B cell (primary cell): Measurements from ENCODE around the gene SUPV3L1. TPM values are rescaled to one million over a fixed set of nuclear protein-coding genes. Genes with fewer than 3 reads are reported as not detected.

Experiments used
- ATAC-seq: fragments of 200-7000 bp; cut with Tn5 transposase; one replicate; pipeline ENCODE4 v1.10.0; 2021; ENCODE audit warnings: low read depth, mild to moderate bottlenecking, moderate number of reproducible peaks, moderate library complexity
- CTCF ChIA-PET: fragments of 350-600 bp; sonication (Branson Sonifier 250); formaldehyde crosslinking; loops from one replicate; lab custom pipeline; 2021; ENCODE audit warnings: antibody characterized with exemption, inconsistent platforms; lab: Charles Lee
- POLR2A ChIA-PET: fragments of 350-600 bp; sonication (Branson Sonifier 250); formaldehyde crosslinking; loops from one replicate; lab custom pipeline; 2021; ENCODE audit warnings: antibody characterized with exemption; lab: Charles Lee
- DNase-seq: peaks from one replicate; pipeline ENCODE4 v3.0.0; 2013
- H2AFZ ChIP-seq: 2 replicates; pipeline ENCODE4 v1.6.1; 2012; ENCODE audit warnings: mild to moderate bottlenecking, low read depth, low read length; ENCODE audit not compliant: insufficient read depth, poor library complexity, severe bottlenecking
- H3K27ac ChIP-seq, 2 donors: 1 replicate in 1 of 2; 2 replicates in 1 of 2; pipeline ENCODE4 v1.5.1; 2012 to 2013; ENCODE audit warnings: low read length in 2 of 2, mild to moderate bottlenecking in 2 of 2, moderate library complexity in 1 of 2
- H3K27me3 ChIP-seq, 4 experiments: fragments of 200-600 bp in 1 of 4; sonication (generic) in 1 of 4; replicated peaks in 1 of 4; 1 replicate in 2 of 4; 2 replicates in 2 of 4; pipeline versions ENCODE4 v1.6.1 to v1.7.0; 2013 to 2016; ENCODE audit warnings: low read length in 3 of 4, mild to moderate bottlenecking in 2 of 4, mixed read lengths in 1 of 4, moderate library complexity in 1 of 4; ENCODE audit not compliant: insufficient read depth in 4 of 4, control insufficient read depth in 3 of 4; ENCODE audit errors: control extremely low read depth in 1 of 4
- H3K36me3 ChIP-seq, 2 experiments: replicated peaks in 1 of 2; 1 replicate in 1 of 2; 2 replicates in 1 of 2; pipeline versions ENCODE4 v1.6.1 to v1.7.1; 2013; ENCODE audit warnings: low read length in 1 of 2; ENCODE audit not compliant: insufficient read depth in 2 of 2, control insufficient read depth in 1 of 2; ENCODE audit errors: control extremely low read depth in 1 of 2, extremely low read depth in 1 of 2
- H3K4me1 ChIP-seq, 2 donors: fragments of 200-600 bp in 1 of 2; sonication (generic) in 1 of 2; 1 replicate in 1 of 2; 2 replicates in 1 of 2; pipeline versions ENCODE4 v1.5.1 to v1.6.1; 2013 to 2017; ENCODE audit warnings: low read length in 2 of 2; ENCODE audit not compliant: control insufficient read depth in 2 of 2, insufficient read depth in 2 of 2
- H3K4me2 ChIP-seq: replicated peaks from 2 replicates; pipeline ENCODE3; 2012; ENCODE audit warnings: mild to moderate bottlenecking, low read depth, low read length; ENCODE audit not compliant: poor library complexity, severe bottlenecking
- H3K4me3 ChIP-seq, 5 experiments: fragments of 200-600 bp in 1 of 5; sonication (generic) in 1 of 5; 1 replicate in 3 of 5; 2 replicates in 2 of 5; pipeline versions ENCODE4 v1.5.1 to v1.7.0; 2011 to 2016; ENCODE audit warnings: low read length in 4 of 5, mild to moderate bottlenecking in 4 of 5, low read depth in 2 of 5, control low read depth in 1 of 5, moderate library complexity in 1 of 5; ENCODE audit not compliant: insufficient read depth in 1 of 5; ENCODE audit errors: control extremely low read depth in 1 of 5, extremely low read depth in 1 of 5
- H3K79me2 ChIP-seq: fragments of 200-600 bp; sonication (generic); one replicate; pipeline ENCODE4 v1.6.0; 2016; ENCODE audit warnings: low read length; ENCODE audit not compliant: control insufficient read depth, insufficient read depth
- H3K9ac ChIP-seq: fragments of 200-600 bp; sonication (generic); 2 replicates; pipeline ENCODE4 v1.6.1; 2017; ENCODE audit warnings: mild to moderate bottlenecking, low read length, moderate library complexity
- H3K9me3 ChIP-seq, 3 donors: one replicate each; pipeline versions ENCODE4 v1.6.1 to v1.7.1; 2013; ENCODE audit warnings: low read length in 2 of 3; ENCODE audit not compliant: control insufficient read depth in 2 of 3, insufficient read depth in 1 of 3; ENCODE audit errors: control extremely low read depth in 1 of 3
- H4K20me1 ChIP-seq: 2 replicates; pipeline ENCODE4 v1.6.0; 2012; ENCODE audit warnings: mild to moderate bottlenecking, low read length; ENCODE audit not compliant: insufficient read depth, control insufficient read depth, poor library complexity, severe bottlenecking
- H3K27ac Mint-ChIP-seq: one replicate; pipeline ENCODE4 v1.8.0; 2021; ENCODE audit warnings: mixed read lengths
- H3K27me3 Mint-ChIP-seq: one replicate; pipeline ENCODE4 v1.8.0; 2021; ENCODE audit warnings: mixed read lengths
- H3K4me1 Mint-ChIP-seq: one replicate; pipeline ENCODE4 v1.8.0; 2021; ENCODE audit warnings: mixed read lengths
- H3K4me3 Mint-ChIP-seq: one replicate; pipeline ENCODE4 v1.8.0; 2021; ENCODE audit warnings: mixed read lengths
- H3K9me3 Mint-ChIP-seq: one replicate; pipeline ENCODE4 v1.8.0; 2022; ENCODE audit warnings: mixed read lengths; ENCODE audit not compliant: insufficient read depth
- CTCF ChIP-seq: fragments of 200-600 bp; IDR thresholded peaks from one replicate; pipeline ENCODE4 v1.8.0; 2022; ENCODE audit warnings: antibody characterized with exemption, mild to moderate bottlenecking
- EZH2 ChIP-seq: IDR thresholded peaks from 2 replicates; pipeline ENCODE4 v1.6.1; 2012; ENCODE audit warnings: borderline replicate concordance, low read depth, mild to moderate bottlenecking, moderate library complexity, low read length; ENCODE audit not compliant: insufficient read depth, poor library complexity, severe bottlenecking
- WGBS: methylation state at CpG from one replicate; pipeline ENCODE4 v1.1.5; 2013; ENCODE audit warnings: missing lambda C conversion rate; ENCODE audit not compliant: insufficient coverage; 5-methylcytosine and 5-hydroxymethylcytosine counted together
- intact Hi-C: fragments of 100-400 bp; cut with micrococcal nuclease; formaldehyde crosslinking; loops from one replicate; pipeline ENCODE4 v1.10.0; 2022
- polyA plus RNA-seq: library from polyadenylated mRNA; depleted of rRNA; stranded (reverse); fragments of >200 nt; gene quantifications from 2 replicates; pipeline ENCODE4 v1.2.3, GENCODE V29; 2012
- total RNA-seq, 2 donors: library from RNA; stranded (reverse); fragments of 120-200 nt in 1 of 2; gene quantifications; 1 replicate in 1 of 2; 2 replicates in 1 of 2; pipeline versions ENCODE4 v1.2.3 to v1.2.4, GENCODE V29; 2013 to 2022

The SUPV3L1 gene
- total and polyA plus RNA-seq, 2 donors (not counting 1 experiment from before 2014, with no cell fraction given), result 33.6 to 37.1 TPM

DNA sequence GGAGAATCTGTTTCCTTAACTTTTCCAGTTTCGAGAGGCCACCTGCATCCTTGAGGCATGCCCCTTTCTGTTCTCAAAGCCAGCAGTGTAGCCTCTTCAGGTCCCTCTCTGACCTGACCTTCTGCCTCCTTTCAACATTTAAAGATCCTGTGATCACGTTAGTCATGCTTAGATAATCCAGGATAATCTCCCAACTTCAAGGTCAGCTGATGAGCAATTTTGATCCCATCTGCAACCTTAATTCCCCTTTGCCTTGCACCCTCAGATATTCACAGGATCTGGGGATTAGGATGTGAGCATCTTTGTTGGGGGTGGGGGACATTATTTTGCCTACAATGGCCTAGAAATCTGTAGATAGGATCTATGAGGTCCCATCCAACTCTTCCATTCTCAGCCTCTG is 48.1 kb downstream of the SUPV3L1 start:
- ATAC-seq, result no peak
- H3K27me3 Mint-ChIP-seq, result no peaks in the 10 kb centered on the region
- no peaks in the 10 kb centered on the region for H4K20me1 ChIP-seq
- POLR2A ChIA-PET, result no interaction called here
- H3K9ac ChIP-seq, result no peak overlapping the region
- H3K9me3 ChIP-seq, result no peaks in the 10 kb centered on the region
- H2AFZ ChIP-seq, result peak overlapping the region; percentile 60
- WGBS, result 100% methylated on average over 1 of the region's 2 CpGs
- no peak for DNase-seq
- H3K27me3 ChIP-seq, result no peaks in the 10 kb centered on the region
- no peak for TF ChIP-seq CTCF
- TF ChIP-seq EZH2, result no peak
- peak overlapping the region; percentile 77 for H3K4me2 ChIP-seq
- no peak overlapping the region for H3K4me3 ChIP-seq
- no peaks in the 10 kb centered on the region for H3K9me3 Mint-ChIP-seq
- H3K4me1 Mint-ChIP-seq, result peaks cover 38% of the 10 kb centered on the region
- H3K79me2 ChIP-seq, result no peaks in the 10 kb centered on the region
- intact Hi-C loops, result no loop called here
- peak overlapping the region; percentile 54 for H3K4me3 Mint-ChIP-seq
- H3K27ac Mint-ChIP-seq, result peak overlapping the region; percentile 26
- no peaks in the 10 kb centered on the region for H3K36me3 ChIP-seq
- peaks cover 26 to 34% of the 10 kb centered on the region in 2 donors for H3K4me1 ChIP-seq
- H3K27ac ChIP-seq, result no peak overlapping the region
- CTCF ChIA-PET, result interaction anchor here (1.9 to 3.1 kb wide), 3 partner anchors 10 to 163 kb away, joined by 7 to 21 read pairs (median 8); no protein-coding TSS in a partner anchor

GRCh38 chr10:69229616-69229916 is 49.5 kb downstream of the SUPV3L1 start:
- peak overlapping the region; percentile 76 for H3K27ac Mint-ChIP-seq

More at GRCh38 chr10:69229616-69229916, 49.5 kb downstream of the SUPV3L1 start:
- H4K20me1 ChIP-seq, result no peaks in the 10 kb centered on the region
- H3K79me2 ChIP-seq, result no peaks in the 10 kb centered on the region
- no peaks in the 10 kb centered on the region for H3K36me3 ChIP-seq
- ATAC-seq, result no peak
- Mint-ChIP-seq H3K9me3 (no peaks in the 10 kb centered on the region), H3K4me3 (peak overlapping the region; percentile 78), H3K4me1 (peaks cover 37% of the 10 kb centered on the region), H3K27me3 (no peaks in the 10 kb centered on the region)
- peaks cover 26 to 34% of the 10 kb centered on the region in 2 donors for H3K4me1 ChIP-seq
- no peaks in the 10 kb centered on the region for H3K9me3 ChIP-seq
- intact Hi-C loops, result no loop called here
- peak overlapping the region; percentile 51 to 65 for H3K27ac ChIP-seq
- no peaks in the 10 kb centered on the region for H3K27me3 ChIP-seq
- H3K4me3 ChIP-seq, result peak overlapping the region in 4 of 5 experiments; percentile 3 to 23 (median 8)
- DNase-seq, result no peak
- H3K9ac ChIP-seq, result peak overlapping the region; percentile 43
- POLR2A ChIA-PET, result no interaction called here
- 7% methylated on average over 5 of the region's 8 CpGs for WGBS
- CTCF ChIA-PET, result interaction anchor here (1.9 to 3.1 kb wide), 3 partner anchors 9 to 162 kb away, joined by 7 to 21 read pairs (median 8); no protein-coding TSS in a partner anchor
- peak overlapping the region; percentile 60 for H2AFZ ChIP-seq
- peak overlapping the region; percentile 77 for H3K4me2 ChIP-seq
- TF ChIP-seq EZH2 (no peak), CTCF (no peak)
